Effector memory CD8-positive, alpha-beta T cell (primary cell): ENCODE results near the gene ZACN.
"Not testable (repeated sequence)": the region's sequence is repeated elsewhere in the genome, so short reads cannot be mapped to it uniquely, and the experiment has no call there.

Experiments
- ATAC-seq: fragments of 150-1000 bp; cut with Tn5 transposase; replicated peaks from 2 replicates; pipeline ENCODE4 v1.10.0; 2021; ENCODE audit warnings: mild to moderate bottlenecking, moderate library complexity
- DNase-seq, 3 experiments: peaks; one replicate each; pipeline ENCODE4 v3.0.0; 2021
- H3K27ac Mint-ChIP-seq, 2 donors: one replicate each; pipeline ENCODE4 v1.8.0; 2022; ENCODE audit warnings: mild to moderate bottlenecking in 2 of 2, mixed read lengths in 2 of 2, moderate library complexity in 2 of 2
- H3K27me3 Mint-ChIP-seq, 2 donors: one replicate each; pipeline ENCODE4 v1.8.0; 2022; ENCODE audit warnings: mixed read lengths in 2 of 2
- H3K36me3 Mint-ChIP-seq: one replicate; pipeline ENCODE4 v1.8.0; 2022; ENCODE audit warnings: mild to moderate bottlenecking, moderate library complexity, mixed read lengths; ENCODE audit not compliant: insufficient read depth
- H3K4me1 Mint-ChIP-seq, 2 donors: one replicate each; pipeline ENCODE4 v1.8.0; 2022; ENCODE audit warnings: low read depth in 2 of 2, mixed read lengths in 2 of 2
- H3K4me3 Mint-ChIP-seq, 2 donors: one replicate each; pipeline ENCODE4 v1.8.0; 2022; ENCODE audit warnings: mild to moderate bottlenecking in 2 of 2, mixed read lengths in 2 of 2, moderate library complexity in 2 of 2
- H3K9me3 Mint-ChIP-seq, 2 donors: one replicate each; pipeline ENCODE4 v1.8.0; 2022; ENCODE audit warnings: mixed read lengths in 2 of 2

The ZACN gene

GRCh38 chr17:76071531-76072147 is 7.3 kb upstream of the ZACN start:
- H3K27me3 Mint-ChIP-seq: peaks cover 17 to 22% of the 10 kb centered on the region in 2 donors
- peak overlapping the region; percentile 95 to 97 for H3K4me3 Mint-ChIP-seq
- no peaks in the 10 kb centered on the region for H3K9me3 Mint-ChIP-seq
- peaks cover 29 to 32% of the 10 kb centered on the region in 2 donors for H3K4me1 Mint-ChIP-seq
- H3K27ac Mint-ChIP-seq: peak overlapping the region; percentile 97 to 98
- peaks cover 38% of the 10 kb centered on the region for H3K36me3 Mint-ChIP-seq
- ATAC-seq (peak; percentile 17), DNase-seq (no peak)

- ATAC-seq (peak; percentile 88), DNase-seq (peak; percentile 68 to 75 (median 70))
- Mint-ChIP-seq H3K9me3 (no peaks in the 10 kb centered on the region), H3K27me3 (peaks cover 24 to 29% of the 10 kb centered on the region in 2 donors), H3K4me1 (peaks cover 33 to 35% of the 10 kb centered on the region in 2 donors), H3K36me3 (peaks cover 31% of the 10 kb centered on the region), H3K27ac (peak within 1 kb of the TSS; percentile 97 to 98), H3K4me3 (peak within 1 kb of the TSS; percentile 95 to 97)
These were observed 6.7 kb upstream of the ZACN start, which contains the start of gene SRP68 for GRCh38 chr17:76072148-76072858. Gene SRP68, minus strand, starts transcription at chr17:76072517. Its CDS starts 26 bp downstream, at chr17:76072491.

GRCh38 chr17:76074390-76075363 is 4.3 kb upstream of the ZACN start, which contains the start of gene GALR2:
Gene GALR2, plus strand, starts transcription at chr17:76074781. Its CDS starts 103 bp downstream, at chr17:76074884.
- Mint-ChIP-seq H3K4me1 (peaks cover 39 to 45% of the 10 kb centered on the region in 2 donors), H3K36me3 (peaks cover 14% of the 10 kb centered on the region), H3K27me3 (peaks cover 25 to 44% of the 10 kb centered on the region in 2 donors), H3K27ac (no peak within 1 kb of the TSS), H3K4me3 (peak within 1 kb of the TSS; percentile 65 to 74), H3K9me3 (no peaks in the 10 kb centered on the region)
- DNase-seq (no peak), ATAC-seq (no peak)

- H3K4me3 Mint-ChIP-seq: peak overlapping the region; percentile 65 to 74
- peaks cover 32 to 38% of the 10 kb centered on the region in 2 donors for H3K4me1 Mint-ChIP-seq
- H3K27me3 Mint-ChIP-seq: peaks cover 25 to 44% of the 10 kb centered on the region in 2 donors
- ATAC-seq (no peak), DNase-seq (no peak)
- H3K36me3 Mint-ChIP-seq: peaks cover 5% of the 10 kb centered on the region
- H3K9me3 Mint-ChIP-seq: no peaks in the 10 kb centered on the region
- H3K27ac Mint-ChIP-seq: no peak overlapping the region
These were observed 3.4 kb upstream of the ZACN start for GRCh38 chr17:76075364-76076145.

- Mint-ChIP-seq H3K36me3 (peaks cover 4% of the 10 kb centered on the region), H3K4me1 (peaks cover 26 to 36% of the 10 kb centered on the region in 2 donors)
These were observed 2.7 kb upstream of the ZACN start for GRCh38 chr17:76076146-76076764.

GRCh38 chr17:76076765-76077583 is 2.0 kb upstream of the ZACN start:
- peaks cover 4% of the 10 kb centered on the region for H3K36me3 Mint-ChIP-seq
- no peak overlapping the region for H3K27ac Mint-ChIP-seq
- peaks cover 19 to 32% of the 10 kb centered on the region in 2 donors for H3K4me1 Mint-ChIP-seq
- H3K27me3 Mint-ChIP-seq: peaks cover 25 to 44% of the 10 kb centered on the region in 2 donors
- no peaks in the 10 kb centered on the region for H3K9me3 Mint-ChIP-seq
- ATAC-seq (peak; percentile 26), DNase-seq (peak in 2 of 3 experiments; percentile 27 to 29)
- H3K4me3 Mint-ChIP-seq: peak overlapping the region; percentile 74 to 75

More at GRCh38 chr17:76076146-76076764, 2.7 kb upstream of the ZACN start:
- DNase-seq: no peak
- Mint-ChIP-seq H3K27me3 (peaks cover 25 to 44% of the 10 kb centered on the region in 2 donors), H3K4me3 (peak overlapping the region; percentile 74 to 75), H3K9me3 (no peaks in the 10 kb centered on the region), H3K27ac (no peak overlapping the region)
- ATAC-seq: no peak

GRCh38 chr17:76077584-76078110 is 1.3 kb upstream of the ZACN start:
- DNase-seq: no peak
- no peak overlapping the region for H3K27ac Mint-ChIP-seq
- no peak for ATAC-seq
- H3K36me3 Mint-ChIP-seq: peaks cover 4% of the 10 kb centered on the region
- peaks cover 19 to 31% of the 10 kb centered on the region in 2 donors for H3K4me1 Mint-ChIP-seq
- no peak overlapping the region for H3K4me3 Mint-ChIP-seq
- peaks cover 25 to 44% of the 10 kb centered on the region in 2 donors for H3K27me3 Mint-ChIP-seq
- no peaks in the 10 kb centered on the region for H3K9me3 Mint-ChIP-seq

GRCh38 chr17:76078370-76078769 is 612 bp upstream of the ZACN start:
- ATAC-seq, DNase-seq, H3K9me3 Mint-ChIP-seq, H3K36me3 Mint-ChIP-seq, H3K27ac Mint-ChIP-seq: not testable (repeated sequence)
- Mint-ChIP-seq H3K27me3 (peaks cover 25 to 44% of the 10 kb centered on the region in 2 donors), H3K4me3 (peak overlapping the region in 1 of 2 donors; percentile 14), H3K4me1 (peaks cover 19 to 29% of the 10 kb centered on the region in 2 donors)

- Mint-ChIP-seq H3K4me3 (no peak overlapping the region), H3K4me1 (peaks cover 19 to 29% of the 10 kb centered on the region in 2 donors), H3K36me3 (peaks cover 8% of the 10 kb centered on the region), H3K9me3 (no peaks in the 10 kb centered on the region), H3K27me3 (peaks cover 25 to 43% of the 10 kb centered on the region in 2 donors), H3K27ac (no peak overlapping the region)
- ATAC-seq (no peak), DNase-seq (no peak)
These were observed 563 bp downstream of the ZACN start for GRCh38 chr17:76079535-76079955.

GRCh38 chr17:76079956-76080767 is 1.2 kb downstream of the ZACN start:
- H3K9me3 Mint-ChIP-seq: no peaks in the 10 kb centered on the region
- peaks cover 14 to 25% of the 10 kb centered on the region in 2 donors for H3K4me1 Mint-ChIP-seq
- H3K4me3 Mint-ChIP-seq: peak overlapping the region in 1 of 2 donors; percentile 22
- ATAC-seq (peak; percentile 16), DNase-seq (no peak)
- H3K36me3 Mint-ChIP-seq: peaks cover 5% of the 10 kb centered on the region
- peaks cover 20 to 37% of the 10 kb centered on the region in 2 donors for H3K27me3 Mint-ChIP-seq
- H3K27ac Mint-ChIP-seq: peak overlapping the region; percentile 41 to 68
